Suprapubic skin (tissue), 4 donors: ENCODE measurements around the gene SEMA7A.

ENCODE experiments used
- CTCF ChIP-seq, 2 donors: fragments of 200-600 bp in 1 of 2; fragments of 450-650 bp in 1 of 2; sonication (generic) in 1 of 2; IDR thresholded peaks; one replicate each; pipeline ENCODE4 v1.5.1; 2016 to 2019; ENCODE audit warnings: antibody characterized with exemption in 2 of 2, mild to moderate bottlenecking in 1 of 2, moderate library complexity in 1 of 2
- EP300 ChIP-seq: sonication (generic); formaldehyde crosslinking; IDR thresholded peaks from one replicate; pipeline ENCODE4 v1.6.1; 2017; ENCODE audit warnings: antibody characterized with exemption
- POLR2A ChIP-seq, 2 donors: fragments of 450-650 bp; IDR thresholded peaks; one replicate each; pipeline ENCODE4 v1.6.1; 2017; ENCODE audit warnings: antibody characterized with exemption in 2 of 2, mild to moderate bottlenecking in 2 of 2, moderate library complexity in 2 of 2
- POLR2AphosphoS5 ChIP-seq, 3 donors: sonication (generic); formaldehyde crosslinking; IDR thresholded peaks; one replicate each; pipeline ENCODE4 v1.6.1; 2017; ENCODE audit warnings: antibody characterized with exemption in 3 of 3

DNA sequence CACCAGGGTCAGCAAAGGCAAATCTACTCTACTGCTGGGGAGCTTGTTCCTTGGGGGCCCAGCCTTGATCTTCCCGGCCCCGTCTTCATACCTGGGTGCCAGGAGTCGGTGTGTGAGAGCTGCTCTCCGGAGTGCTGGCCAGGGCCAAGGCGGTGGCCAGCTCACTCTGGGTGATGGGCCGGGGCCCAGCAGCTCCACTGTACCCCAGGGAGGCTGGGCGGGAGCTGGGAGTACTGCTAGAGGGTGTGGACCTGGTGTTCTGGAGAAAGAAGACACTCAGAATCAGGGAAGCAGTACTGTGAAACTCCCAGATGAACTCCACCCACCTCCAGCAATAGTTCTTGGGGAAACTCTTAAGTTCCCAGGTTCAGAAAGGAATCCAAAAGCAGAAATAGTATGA lies 15.3 kb upstream of the SEMA7A start:
- TF ChIP-seq POLR2A (IDR thresholded peaks at IDR 0.05): no peak
- TF ChIP-seq POLR2AphosphoS5 (IDR thresholded peaks at IDR 0.05): no peak
- no peak for TF ChIP-seq CTCF (IDR thresholded peaks at IDR 0.05)
- no peak for TF ChIP-seq EP300
